Jurkat, Clone E6-1 (cell line): Measurements from ENCODE around the gene GRK5.

ENCODE experiments used
- DNase-seq: peaks from one replicate; pipeline ENCODE4 v3.0.0-alpha.2; 2011; ENCODE audit warnings: low read depth, low spot score
- H3K4me3 ChIP-seq: 2 replicates; pipeline ENCODE4 v1.5.1; 2011; ENCODE audit warnings: mild to moderate bottlenecking, low read length, control low read depth, moderate library complexity

GRK5 gene

DNA sequence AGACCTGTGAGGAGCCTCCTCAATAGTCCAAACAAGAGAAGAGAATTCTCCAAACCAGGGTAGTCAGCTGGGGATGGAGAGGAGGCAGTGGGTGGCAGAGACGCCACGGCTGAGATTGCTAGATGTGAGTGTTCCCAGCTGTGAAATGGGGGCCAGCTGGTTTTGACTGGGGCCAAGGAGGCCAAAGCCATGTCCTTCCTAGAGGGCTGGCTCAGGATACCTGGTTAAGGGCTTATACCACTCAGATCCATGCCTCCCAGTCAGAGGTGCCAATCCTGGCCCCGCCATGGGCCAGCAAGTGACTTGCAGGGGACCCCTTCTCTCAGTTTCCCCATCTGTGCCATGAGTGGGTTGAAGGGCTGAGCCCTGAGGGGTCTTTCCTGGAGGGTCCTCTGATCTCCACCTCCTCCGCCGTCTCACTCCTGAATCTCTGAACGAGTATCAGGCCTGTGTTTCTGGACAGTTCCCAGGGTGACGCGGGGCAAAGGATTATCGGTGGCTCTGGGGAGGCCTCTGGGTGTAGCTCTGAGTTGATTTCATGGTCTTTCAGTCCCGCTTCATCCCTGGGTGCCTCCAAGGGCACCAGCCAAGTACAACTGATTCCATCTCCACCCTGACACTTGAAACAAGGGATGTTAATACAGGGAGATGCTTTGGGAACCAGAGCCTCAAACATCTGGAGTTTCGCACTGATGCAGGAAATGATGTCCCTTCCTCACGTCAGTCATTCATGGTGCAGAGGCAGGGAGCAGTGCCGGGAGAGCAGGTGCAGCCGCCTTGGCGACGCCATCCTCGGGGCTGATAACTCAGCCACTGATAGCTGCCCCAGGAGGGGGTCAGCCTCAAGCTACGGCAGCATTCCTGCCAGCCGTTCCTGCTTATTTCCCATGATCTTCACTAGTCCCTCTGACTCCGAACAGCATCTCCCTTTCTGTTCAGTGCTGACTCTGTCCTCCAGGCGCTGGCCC lies 208.4 kb downstream of the GRK5 start:
- no peak overlapping the region for H3K4me3 ChIP-seq

DNA sequence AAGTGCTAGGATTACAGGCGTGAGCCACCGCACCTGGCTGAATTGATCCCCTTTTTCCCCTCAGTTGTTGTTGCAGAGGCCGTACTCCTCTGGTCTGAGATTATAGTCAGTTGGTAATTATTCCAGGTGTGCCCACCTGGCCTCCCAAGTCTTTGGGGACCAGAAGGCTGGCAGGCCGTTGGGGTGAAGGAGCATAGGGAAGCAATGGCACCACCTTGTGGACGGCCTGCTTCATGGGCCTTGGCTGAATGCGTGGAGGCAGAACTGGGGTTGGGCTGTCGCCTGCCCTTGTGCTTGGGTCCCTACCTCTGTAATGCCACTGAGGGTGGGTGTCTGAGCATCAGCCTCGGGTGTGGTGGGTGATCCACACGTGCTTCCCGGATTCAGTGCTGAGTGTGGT lies 209.5 kb downstream of the GRK5 start:
- DNase-seq: peak; percentile 62
- no peak overlapping the region for H3K4me3 ChIP-seq

More for the DNA sequence above, 208.4 kb downstream of the GRK5 start:
- no peak for DNase-seq

DNA sequence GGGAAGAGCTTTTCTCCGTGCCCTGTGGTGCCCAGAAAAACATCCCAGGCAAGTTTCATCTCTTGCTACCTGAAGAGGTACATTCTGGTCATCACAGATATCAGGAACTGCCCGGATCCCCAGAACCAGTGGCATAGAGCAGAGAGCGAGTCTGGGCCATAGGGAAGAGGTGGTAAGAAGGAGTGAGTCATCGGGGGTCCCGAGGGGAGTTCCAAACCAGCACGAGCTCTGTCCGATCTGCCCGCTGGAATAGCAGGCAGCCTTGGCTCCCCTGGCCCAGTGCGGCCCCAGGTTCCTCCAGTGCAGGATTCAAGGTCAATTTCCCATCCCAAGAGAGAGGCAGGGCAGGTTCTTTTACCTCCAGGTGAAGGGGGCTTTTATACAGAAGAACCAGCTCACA lies 210.5 kb downstream of the GRK5 start:
- no peak for DNase-seq
- H3K4me3 ChIP-seq: no peak overlapping the region

DNA sequence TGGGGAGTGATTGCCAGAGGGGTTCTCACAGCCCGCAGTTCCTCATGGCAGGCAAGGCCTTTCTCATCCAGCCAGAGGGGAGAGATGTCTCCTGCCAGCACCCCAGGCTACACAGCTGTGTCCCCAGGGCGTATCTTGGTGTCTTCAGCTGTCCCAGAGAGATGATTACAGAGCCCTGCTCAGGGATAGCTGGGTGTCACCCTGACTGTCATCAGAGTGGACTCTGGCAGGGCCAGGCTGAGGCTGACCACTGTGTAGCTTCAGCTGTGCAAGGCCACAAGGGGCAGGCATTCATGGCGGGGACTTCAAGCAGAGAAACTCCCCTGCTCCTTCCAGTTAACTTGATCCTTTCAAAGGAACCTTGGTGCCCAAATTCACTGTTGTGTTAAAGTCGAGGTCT lies 211.0 kb downstream of the GRK5 start:
- no peak overlapping the region for H3K4me3 ChIP-seq
- DNase-seq: no peak

DNA sequence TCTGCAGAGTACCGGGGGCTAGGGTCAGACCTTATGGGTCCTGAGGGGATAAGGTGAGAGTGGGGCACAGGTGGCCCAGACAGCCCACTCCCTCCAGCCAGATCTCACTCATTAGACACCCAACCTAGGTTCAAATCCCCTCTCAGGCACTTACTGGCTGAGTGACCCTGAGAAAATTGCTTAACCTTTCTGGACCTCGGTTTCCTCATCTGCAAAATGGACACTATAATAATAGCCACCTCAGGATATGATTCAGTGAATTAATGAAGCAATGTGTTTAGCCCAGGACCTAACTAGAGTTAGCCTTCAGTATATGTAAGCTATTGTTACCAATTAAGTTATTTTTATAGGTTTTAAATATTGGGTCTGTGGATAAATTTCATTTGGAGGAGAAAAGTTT lies 212.6 kb downstream of the GRK5 start:
- no peak overlapping the region for H3K4me3 ChIP-seq
- no peak for DNase-seq

DNA sequence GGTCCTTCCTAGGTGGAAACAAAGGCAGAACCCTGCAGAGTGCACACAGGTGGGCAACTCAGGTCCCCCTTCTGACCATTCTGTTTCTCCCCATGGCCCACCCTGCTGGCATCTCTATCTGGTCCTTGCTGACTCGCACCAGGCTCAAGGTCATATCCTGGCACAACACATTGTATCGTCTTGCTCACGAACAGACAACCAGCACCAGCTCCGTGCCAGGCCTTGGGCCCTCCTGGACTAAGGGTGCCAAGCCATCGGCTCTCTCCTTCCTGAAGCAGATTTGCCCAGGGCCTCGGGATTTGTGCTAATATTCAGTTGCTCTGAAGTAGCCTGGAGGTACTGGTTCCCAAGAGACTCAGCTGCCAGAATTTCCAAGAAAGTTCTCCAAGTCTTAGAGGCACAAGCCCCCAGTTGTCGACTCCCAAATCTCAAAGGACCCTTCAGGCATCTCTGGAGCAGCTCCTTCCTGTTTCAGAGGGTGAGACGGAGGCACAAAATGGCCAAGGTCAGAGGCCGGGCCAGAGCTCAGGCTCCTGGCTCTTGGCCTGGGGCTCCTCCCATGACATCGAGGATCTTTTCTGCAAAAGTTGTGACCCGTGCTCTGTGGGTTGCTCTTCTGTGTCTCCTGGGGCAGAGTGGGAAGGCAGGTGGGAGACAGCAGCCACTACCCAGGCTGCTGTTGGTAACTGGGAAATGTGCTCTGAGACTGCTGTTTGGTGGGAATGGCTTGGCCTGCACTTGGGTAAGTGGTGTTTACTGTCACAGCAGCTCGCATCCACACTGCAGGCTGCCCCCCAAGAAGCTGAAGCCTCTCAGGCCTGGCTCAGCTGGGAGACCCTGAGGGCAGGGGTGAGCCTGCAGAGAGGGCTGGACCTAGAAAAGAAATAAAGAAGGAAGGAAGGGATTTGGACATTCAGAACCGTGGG lies 213.8 kb downstream of the GRK5 start:
- no peak for DNase-seq
- no peak overlapping the region for H3K4me3 ChIP-seq

DNA sequence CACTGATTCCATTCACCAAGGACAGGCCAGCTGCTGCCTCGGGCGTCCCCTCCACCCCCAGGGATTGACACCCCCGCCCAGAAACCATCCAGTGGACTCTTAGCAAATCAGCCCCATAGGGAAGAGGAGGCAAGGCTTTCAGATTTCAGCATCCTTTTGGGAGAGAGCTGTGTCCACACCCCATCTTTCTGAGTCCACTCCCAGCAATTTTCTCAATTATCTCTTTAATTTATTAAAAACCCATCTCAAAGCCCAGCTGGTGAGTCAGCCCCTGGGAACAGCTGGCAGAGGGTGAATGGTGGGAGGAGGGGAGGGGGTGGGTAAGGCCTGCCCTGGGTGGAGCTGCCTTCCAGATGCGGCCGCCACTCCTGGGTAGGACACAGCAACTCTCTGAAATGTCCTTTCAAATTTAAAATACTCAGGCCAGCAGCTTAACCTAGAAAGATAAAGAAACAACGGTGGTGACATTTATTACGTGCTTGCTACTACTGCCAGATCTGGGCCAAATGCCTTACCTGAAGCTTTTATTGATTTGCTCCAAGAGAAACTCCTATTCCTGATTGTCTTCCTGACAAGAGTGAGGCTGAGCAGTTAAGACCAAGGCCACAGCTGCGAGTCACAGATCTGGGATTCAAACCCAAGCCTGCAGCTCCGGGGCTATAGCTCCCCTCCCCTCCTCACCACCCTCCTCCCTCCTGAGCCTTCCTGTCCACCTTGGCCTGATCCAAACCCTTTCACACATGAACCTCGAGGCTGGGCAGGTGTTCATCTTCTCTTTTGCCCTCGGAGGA lies 214.7 kb downstream of the GRK5 start:
- H3K4me3 ChIP-seq: no peak overlapping the region
- DNase-seq: no peak

DNA sequence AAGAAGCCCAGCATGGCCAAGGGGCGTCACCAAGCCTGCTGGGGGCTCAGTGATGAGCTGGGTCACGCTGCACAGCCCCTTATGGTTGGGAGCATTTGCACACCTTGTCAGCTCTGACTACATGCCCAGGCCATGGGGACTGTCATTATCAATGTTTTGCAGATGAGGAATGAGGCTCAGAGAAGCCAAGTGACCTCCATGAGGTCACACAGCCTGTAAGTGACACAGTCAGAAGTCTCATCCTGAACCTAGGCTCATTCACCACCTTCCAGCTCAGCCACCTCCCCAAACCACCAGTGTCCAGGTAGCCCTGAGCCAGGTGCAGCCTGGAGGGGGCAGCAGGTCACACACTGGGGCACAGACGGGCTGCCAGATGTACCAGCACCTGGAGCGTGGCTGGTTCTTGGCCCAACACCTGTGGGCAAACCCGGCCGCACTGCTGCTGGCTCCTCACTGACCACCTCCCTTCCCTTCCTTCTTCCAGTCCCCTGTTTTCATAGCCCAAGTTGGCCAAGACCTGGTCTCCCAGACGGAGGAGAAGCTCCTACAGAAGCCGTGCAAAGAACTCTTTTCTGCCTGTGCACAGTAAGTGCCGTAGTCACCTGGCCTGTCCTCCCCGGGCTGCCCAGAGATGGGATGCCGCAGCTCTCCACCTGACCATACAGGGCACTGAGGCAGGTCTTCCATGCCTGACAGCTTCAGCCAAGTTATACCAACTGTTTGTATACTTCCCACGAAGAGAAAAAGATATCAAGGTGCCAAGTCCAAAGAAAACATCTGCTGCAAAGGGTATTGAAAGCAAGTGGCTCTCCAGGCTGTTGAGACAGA lies 215.5 kb downstream of the GRK5 start:
- DNase-seq: no peak
- H3K4me3 ChIP-seq: no peak overlapping the region

DNA sequence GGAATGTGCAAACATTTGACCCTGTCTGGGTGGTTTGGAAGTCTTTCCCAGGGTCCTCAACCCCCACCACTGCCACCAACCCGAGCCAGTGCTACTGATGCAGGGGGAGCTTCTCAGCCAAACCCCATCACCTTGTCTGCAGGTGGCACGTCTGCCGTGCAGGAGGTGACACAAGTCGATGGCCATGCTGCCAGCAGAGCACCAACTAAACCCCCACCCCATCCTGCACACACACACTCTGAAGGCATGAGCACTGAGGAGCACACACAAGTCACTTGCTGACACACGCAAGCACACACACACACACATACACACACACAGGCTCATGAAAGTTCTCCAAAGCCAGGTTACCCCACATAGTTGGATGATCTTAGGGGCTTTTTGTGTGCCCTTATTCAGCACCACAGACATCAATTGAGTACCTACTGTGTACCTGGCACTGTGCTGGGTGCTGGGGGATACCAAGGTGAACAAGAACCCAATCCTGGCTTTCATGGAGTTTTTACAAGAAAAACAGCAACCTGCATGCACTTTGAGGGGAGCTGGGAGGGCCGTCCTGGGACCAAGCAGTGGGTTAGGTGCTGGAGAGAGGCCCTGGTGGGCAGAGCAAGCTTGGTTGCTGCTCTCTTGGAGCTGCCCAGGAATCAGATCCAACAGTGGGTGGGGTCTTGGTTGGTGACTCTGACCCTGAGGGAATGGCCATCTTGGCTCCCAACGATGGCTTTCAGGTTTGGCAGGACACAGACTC lies 216.3 kb downstream of the GRK5 start:
- H3K4me3 ChIP-seq: no peak overlapping the region

DNA sequence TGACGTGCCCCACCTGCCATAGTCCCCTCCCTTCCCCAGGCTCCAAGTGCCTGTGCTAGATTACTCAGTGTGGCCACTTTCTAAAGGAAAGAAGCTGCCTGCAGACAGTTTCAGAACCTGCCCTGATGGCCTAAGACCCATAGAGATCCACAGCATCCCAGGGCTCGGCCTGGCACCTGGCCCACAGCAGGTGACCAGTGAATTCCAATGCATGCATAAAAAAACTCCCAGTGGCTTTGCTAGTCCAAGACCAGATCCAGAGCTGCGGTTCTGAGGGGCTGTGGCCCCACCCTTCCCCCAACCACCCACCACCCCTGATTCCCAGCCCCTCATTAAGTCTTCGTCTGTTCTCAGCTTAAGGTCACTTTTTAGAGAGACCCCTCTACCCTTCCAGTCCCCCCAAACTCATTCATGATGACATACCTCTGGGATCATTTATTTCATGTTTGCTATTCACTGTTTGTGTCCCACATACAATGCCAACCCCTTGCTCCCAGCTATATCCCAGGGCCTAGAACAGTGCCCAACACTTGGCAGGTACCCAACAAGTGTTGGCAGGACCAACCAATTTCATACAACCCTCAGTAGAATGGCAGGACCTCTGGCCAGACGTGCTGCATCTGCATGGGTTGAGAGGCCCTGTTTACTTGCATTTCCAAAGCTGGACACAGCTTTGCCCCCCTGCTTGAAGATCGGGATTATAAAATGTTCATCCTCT lies 217.0 kb downstream of the GRK5 start:
- no peak for DNase-seq
- no peak overlapping the region for H3K4me3 ChIP-seq

More for the DNA sequence above, 216.3 kb downstream of the GRK5 start:
- no peak for DNase-seq

DNA sequence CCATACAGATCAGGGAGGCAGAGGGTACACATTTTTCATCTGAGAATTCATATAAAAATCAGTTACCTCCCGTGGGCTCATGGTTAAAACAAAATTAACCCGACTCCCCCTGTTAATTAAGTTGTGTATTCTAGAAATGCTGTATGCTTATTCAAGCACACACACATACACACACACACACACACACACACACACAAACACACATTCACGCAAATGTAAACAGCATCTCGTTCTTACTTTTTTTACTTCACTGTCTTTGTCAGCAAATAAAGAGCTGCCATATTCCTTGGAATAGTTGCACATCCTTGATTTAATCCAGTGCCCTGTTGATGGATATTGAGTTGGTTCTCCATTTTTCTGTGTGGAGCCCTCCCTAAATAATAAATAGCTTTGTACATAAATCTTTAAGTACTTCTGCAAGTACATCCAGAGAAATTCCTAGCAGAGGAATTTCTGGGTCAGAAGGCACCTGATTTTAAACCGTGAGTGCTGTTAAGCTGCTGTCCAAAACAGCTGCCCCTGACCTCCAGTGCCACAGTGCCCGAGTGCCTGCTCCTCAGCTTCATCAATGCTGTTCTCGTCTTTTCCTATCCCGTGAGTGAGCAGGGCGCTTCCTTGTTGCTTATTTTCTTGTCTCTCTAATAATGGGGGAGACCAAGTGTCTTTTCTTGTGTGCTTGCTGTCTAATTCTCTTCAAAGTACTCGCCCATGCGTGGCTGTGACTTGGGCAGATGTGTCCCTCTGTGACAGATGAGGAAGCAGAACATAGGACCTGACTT lies 217.9 kb downstream of the GRK5 start:
- DNase-seq: no peak
- no peak overlapping the region for H3K4me3 ChIP-seq

DNA sequence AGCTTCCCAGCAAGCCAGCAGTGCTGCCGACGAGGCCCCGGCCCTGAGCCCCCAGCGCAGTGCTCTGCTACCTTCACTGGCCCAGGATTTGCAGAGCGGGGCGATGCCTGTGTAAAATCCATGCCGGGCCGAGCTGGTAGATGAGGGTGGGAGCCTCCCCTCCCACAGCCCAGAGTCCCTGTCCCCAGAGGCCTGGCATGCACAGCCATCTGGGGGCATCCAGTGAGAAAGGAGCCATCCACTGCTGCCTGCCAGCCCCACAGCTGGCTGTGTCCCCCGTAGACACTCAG lies 218.5 kb downstream of the GRK5 start:
- no peak for DNase-seq
- H3K4me3 ChIP-seq: no peak overlapping the region

DNA sequence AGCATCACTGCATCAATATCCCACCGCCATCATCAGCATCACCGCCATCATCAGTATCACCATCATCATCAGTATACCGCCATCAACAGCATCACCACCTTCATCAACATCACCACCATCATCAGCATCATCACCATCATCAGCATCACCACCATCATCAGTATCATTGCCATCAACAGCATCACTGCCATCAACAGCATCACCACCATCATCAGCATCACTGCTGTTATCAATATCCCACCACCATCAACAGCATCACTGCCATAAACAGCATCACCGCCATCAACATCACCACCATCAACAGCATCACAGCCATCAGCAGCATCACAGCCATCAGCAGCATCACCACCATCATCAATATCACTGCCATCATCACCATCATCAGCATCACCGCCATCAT lies 219.3 kb downstream of the GRK5 start:
- DNase-seq: no peak
- H3K4me3 ChIP-seq: no peak overlapping the region

DNA sequence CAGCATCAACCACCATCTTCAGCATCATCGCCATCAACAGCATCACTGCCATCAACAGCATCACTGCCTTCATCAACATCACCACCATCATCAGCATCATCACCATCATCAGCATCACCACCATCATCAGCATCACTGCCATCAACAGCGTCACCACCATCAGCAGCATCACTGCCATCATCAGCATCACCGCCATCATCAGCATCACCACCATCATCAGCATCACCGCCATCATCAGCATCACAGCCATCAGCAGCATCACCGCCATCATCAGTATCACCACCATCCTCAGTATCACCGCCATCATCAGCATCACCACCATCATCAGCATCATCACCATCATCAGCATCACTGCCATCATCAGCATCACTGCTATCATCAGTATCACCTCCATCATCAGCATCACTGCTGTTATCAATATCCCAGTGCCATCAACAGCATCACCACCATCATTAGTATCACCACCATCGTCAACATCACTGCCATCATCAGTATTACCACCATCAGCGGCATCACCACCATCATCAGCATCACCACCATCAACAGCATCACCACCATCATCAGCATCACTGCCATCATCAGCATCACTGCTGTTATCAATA lies 220.0 kb downstream of the GRK5 start:
- no peak overlapping the region for H3K4me3 ChIP-seq
- no peak for DNase-seq

DNA sequence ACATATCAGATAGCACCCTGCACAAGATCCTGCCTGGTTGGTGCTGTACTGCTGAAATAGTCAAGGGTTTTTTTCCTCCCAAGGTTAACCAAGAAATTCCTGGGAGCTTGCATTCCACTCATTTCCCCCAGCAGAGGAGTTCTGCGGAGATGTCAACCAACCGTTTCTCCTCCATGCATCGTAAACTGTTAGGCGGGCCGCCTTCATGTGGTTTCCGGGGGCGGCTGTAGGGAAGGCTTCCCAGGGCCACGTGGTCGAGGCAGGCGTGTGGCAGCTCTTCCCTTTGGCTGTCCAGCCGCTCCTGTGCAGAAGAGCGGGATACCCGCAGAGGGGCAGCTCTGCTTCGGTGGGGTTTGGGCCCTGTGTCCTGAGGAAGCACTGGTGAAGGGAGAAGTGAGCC lies 221.4 kb downstream of the GRK5 start:
- DNase-seq: peak; percentile 83
- H3K4me3 ChIP-seq: peak overlapping the region; percentile 8

DNA sequence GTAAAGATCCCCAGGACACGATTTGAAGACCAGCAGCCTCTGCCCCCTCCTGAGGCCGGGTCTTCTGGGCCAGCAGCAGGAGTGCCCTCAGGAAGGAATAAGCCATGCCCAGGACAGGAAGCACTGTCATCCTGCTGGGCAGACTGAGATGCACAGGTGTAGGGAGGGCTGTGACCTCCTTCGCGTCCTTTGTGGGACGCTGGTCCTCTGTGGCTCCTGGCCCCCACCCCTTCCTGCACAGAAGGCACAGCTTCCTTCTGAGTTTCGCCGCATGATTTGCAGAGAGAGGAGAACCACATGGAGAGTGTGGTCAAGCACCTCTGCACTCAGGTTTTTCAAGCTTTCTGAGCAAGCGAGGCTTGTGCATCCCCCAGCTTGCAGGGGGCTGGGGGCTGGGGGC lies 222.4 kb downstream of the GRK5 start:
- no peak overlapping the region for H3K4me3 ChIP-seq
- DNase-seq: no peak
